Activated naive CD8-positive, alpha-beta T cell treated with anti-CD3 and anti-CD28 coated beads, Interleukin-2, amount 10 ng/mL, durations not matched to agents 7 days and 5 days (primary cell): ENCODE results near the gene CPHXL2. TPM values are rescaled to one million over a fixed set of nuclear protein-coding genes. Genes with fewer than 3 reads are reported as not detected.

ENCODE experiments used
- ATAC-seq: fragments of 150-1000 bp; cut with Tn5 transposase; one replicate; pipeline ENCODE4 v1.10.0; 2021; ENCODE audit warnings: low read depth, moderate library complexity
- POLR2A ChIA-PET: fragments of 350-600 bp; sonication (Branson Sonifier 250); formaldehyde crosslinking; loops from one replicate; lab custom pipeline; 2021; ENCODE audit warnings: antibody characterized with exemption; lab: Charles Lee
- DNase-seq: peaks from one replicate; pipeline ENCODE4 v3.0.0; 2021
- H3K27ac Mint-ChIP-seq: one replicate; pipeline ENCODE4 v1.8.0; 2022; ENCODE audit warnings: mild to moderate bottlenecking, mixed read lengths
- H3K27me3 Mint-ChIP-seq: one replicate; pipeline ENCODE4 v1.8.0; 2022; ENCODE audit warnings: mild to moderate bottlenecking, moderate library complexity, mixed read lengths
- H3K36me3 Mint-ChIP-seq: one replicate; pipeline ENCODE4 v1.8.0; 2021; ENCODE audit warnings: mild to moderate bottlenecking, mixed read lengths
- H3K4me1 Mint-ChIP-seq: one replicate; pipeline ENCODE4 v1.8.0; 2021; ENCODE audit warnings: mixed read lengths
- H3K4me3 Mint-ChIP-seq: one replicate; pipeline ENCODE4 v1.8.0; 2022; ENCODE audit warnings: mild to moderate bottlenecking, moderate library complexity, mixed read lengths
- H3K9me3 Mint-ChIP-seq: one replicate; pipeline ENCODE4 v1.8.0; 2021; ENCODE audit warnings: mixed read lengths
- total RNA-seq, 2 experiments: library from RNA; stranded (reverse); gene quantifications; one replicate each; pipeline ENCODE4 v1.2.3, GENCODE V29; 2021

CPHXL2 gene
- total RNA-seq, 2 experiments from 2014 or later = not detected

DNA sequence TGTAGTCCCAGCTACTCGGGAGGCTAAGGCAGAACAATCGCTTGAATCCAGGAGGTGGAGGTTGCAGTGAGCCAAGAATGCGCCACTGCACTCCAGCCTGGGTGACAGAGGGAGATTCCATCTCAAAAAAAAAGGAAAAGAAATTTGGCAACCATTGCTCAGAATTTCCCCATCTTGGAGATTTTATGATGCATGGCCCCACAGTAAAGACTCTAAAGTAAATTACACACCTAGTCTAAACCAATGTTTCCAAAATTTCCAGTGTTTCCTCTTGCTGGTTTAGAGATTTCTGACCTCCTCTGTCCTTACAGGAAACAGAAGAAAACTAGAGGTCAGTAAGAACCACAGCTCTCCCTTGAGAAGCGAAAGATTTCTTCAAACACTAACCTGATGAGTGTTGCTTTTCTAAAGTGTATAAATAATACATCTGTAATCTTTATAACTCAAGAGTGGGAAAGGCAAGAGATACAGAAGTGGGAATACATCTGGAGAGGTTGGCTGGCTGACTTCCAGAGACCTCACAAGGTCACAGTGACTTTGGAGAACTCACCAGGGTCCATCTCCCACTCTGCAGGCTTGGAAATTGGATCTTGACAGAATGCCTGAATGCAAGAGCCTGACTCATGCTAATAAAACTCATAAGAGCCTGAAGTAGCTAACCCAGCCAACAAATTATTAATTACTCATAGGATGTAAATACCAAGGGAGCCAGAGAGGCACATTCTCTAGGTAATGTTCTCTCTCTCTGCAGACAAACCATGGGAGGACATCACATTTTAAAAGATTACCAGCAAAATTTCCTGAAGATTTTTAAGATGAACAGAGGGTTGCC lies 62.5 kb downstream of the CPHXL2 start:
- Mint-ChIP-seq H3K4me1 (peaks cover 1% of the 10 kb centered on the region), H3K27ac (no peak overlapping the region), H3K27me3 (no peaks in the 10 kb centered on the region), H3K9me3 (no peaks in the 10 kb centered on the region), H3K4me3 (no peak overlapping the region), H3K36me3 (peaks cover 30% of the 10 kb centered on the region)
- ATAC-seq (no peak), DNase-seq (no peak)
- POLR2A ChIA-PET = no interaction called here

Other genes starting within 250 kb of the CPHXL2 start
- 10 to 100 TPM; 47.8 to 49.4 TPM for gene CFDP1, start 243.5 kb downstream of the CPHXL2 start, total RNA-seq
- gene TMEM170A, start 212.3 kb downstream of the CPHXL2 start, total RNA-seq = 10 to 100 TPM; 37.3 to 38.9 TPM
- gene CHST6, start 181.6 kb downstream of the CPHXL2 start, total RNA-seq = under 1 TPM in 1 of 2 experiments, not detected in 1; 0.06 TPM
- gene CHST5, start 140.9 kb downstream of the CPHXL2 start, total RNA-seq = not detected
- gene TMEM231, start 120.8 kb downstream of the CPHXL2 start, total RNA-seq = 1 to 10 TPM; 2.8 to 3.4 TPM
- gene GABARAPL2, start 110.6 kb downstream of the CPHXL2 start, total RNA-seq = 10 to 100 TPM; 71.6 to 72.9 TPM
- gene ADAT1, start 53.7 kb downstream of the CPHXL2 start, total RNA-seq = 10 to 100 TPM; 66.1 to 72.1 TPM
- gene KARS1, start 29.3 kb downstream of the CPHXL2 start, total RNA-seq = 100 to 1,000 TPM; 173 to 175 TPM
- gene TERF2IP, start 29.2 kb downstream of the CPHXL2 start, total RNA-seq = 10 to 100 TPM; 78.6 to 79.4 TPM
- not detected for gene DUXB, start 24.5 kb upstream of the CPHXL2 start, total RNA-seq
- gene CPHXL, start 49.5 kb upstream of the CPHXL2 start, total RNA-seq = not detected